NCI-H2029 (cell line): ENCODE results near the gene CCL27.

ENCODE experiments used
- DNase-seq: peaks from one replicate; lab custom pipeline; 2025; lab: John Stamatoyannopoulos, UW

CCL27 gene

DNA sequence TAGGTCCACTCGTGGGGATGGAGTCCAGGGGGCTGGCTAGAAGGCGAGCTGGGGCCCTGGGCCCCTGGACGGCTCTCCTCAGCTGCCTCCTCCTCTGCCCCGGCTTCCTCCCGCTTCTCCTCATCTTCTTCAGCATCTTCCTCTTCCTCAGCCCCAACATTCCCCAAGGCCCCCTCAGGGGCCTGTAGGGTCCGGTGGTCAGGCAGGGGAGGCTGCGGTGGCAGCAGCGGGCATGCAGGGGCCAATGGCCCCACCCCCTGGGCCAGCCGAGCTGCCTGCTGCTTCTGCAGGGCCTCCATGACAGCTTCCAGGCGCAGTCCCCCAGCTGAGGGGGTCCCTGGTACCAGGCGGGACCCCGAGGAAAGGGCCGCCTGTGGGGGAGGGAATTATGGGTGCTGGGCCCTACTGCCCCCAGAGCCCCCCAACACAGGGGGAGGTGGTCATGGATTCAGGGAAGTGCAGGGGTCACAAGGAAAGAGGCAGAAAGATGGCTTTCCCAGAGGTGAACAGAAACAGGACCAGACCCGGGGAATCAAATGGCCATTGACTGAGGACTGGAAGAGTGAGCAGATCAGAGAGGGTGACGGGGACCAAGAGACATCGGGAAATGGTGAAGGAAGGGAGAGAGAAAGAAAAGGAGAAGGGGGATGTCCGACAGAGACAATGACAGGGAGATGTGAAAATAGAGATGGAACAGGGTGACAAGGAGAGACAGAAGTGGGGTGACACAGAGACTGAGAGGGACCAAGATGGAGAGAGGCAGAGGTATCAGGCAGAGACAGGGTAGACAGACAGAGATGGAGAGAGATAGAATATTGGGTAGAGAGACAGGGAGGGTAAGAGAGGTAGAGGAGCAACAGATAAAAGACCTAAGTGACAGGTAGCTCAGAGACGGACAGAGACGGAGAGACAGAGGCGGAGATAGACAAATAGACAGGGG lies 34.5 kb downstream of the CCL27 start:
- no peak for DNase-seq

DNA sequence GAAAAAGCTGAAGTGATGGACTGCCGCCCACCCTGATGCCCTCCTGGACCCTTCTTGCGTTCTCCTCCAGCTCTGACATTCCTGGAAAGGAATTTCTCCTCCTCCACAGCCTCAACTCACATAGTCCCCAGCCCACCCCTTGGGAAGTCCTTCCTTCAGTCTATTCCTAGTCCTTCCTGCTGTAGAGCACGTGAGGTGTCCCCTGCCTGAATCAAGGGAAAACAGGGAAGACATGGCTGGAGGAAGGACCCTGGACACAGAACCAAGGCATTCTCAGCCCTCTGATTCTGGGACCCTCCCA lies 37.3 kb downstream of the CCL27 start:
- DNase-seq: no peak

DNA sequence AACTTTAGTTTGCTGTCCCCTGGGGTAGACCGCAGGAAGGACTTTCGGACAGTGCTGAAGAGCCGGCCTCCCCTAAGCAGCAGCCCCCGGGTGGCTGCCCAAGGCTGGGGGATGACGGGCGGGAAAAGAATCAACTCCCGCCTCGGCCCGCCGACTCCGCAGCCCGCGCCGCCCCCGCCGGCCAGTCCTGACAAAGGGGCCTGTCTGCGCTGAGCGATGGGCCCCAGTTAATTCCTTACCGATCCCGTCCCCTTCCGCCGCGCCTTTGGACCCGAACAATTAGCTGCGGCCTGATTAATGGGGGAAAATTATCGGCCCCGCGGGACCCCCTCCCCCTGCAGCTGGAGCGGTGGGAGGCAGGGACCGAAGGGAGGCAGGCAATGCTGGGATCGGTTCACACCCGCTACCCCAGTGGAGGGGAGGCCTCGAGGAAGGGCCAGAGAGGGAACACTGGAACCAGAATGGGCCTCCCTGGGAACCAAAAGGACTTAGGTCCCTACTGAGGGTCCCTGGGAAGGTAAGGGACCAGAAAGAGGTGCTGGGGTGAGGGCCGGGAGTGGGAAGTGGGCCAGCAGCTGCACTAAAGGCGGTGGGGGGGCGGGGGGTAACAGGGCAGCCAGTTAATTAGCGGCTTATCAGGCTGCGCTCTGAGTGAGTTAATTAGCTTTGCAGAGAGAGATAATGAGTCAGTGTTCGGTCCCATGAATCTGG lies 37.8 kb downstream of the CCL27 start:
- DNase-seq: no peak

DNA sequence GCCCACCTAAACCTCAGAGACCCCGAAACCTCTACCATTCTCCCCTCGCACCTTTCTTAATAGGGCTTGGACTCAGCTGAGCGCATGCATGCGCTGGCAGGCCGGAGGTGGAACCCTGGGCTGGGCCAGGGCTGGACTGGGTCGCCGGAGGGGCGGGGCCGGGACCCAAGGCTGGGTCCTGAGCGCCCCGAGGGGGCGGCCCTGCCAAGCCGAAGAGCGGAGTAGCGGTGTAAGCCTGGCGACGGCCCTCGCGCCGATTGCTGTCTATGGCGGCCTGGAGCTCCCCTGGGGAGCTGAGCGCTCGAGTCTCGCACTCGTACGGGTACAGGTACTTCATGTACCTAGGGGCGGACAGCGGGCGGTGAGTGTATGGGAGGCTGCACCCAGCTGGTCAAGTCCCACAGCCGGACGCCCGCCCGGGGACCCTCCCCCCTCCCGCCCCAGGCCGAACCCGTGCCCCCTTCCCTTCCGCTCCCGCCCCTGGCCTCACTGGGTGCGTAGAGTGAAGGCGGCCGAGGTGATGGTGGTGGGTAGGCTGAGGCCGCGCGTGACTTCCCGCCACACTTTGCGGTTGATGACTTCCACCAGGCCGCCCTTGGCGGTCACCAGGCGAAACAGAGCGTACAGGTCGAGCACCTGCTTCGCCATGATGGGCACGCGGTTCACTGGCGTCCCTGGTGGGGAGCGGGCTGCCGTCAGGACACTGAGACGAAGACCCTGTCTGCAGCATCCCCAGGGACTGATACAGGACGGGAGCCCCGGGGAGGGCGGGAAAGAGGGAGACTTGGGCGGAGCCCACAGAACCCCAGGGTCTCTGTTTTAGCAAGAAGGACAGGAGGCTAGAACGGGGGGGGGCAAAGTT lies 38.9 kb downstream of the CCL27 start:
- no peak for DNase-seq

DNA sequence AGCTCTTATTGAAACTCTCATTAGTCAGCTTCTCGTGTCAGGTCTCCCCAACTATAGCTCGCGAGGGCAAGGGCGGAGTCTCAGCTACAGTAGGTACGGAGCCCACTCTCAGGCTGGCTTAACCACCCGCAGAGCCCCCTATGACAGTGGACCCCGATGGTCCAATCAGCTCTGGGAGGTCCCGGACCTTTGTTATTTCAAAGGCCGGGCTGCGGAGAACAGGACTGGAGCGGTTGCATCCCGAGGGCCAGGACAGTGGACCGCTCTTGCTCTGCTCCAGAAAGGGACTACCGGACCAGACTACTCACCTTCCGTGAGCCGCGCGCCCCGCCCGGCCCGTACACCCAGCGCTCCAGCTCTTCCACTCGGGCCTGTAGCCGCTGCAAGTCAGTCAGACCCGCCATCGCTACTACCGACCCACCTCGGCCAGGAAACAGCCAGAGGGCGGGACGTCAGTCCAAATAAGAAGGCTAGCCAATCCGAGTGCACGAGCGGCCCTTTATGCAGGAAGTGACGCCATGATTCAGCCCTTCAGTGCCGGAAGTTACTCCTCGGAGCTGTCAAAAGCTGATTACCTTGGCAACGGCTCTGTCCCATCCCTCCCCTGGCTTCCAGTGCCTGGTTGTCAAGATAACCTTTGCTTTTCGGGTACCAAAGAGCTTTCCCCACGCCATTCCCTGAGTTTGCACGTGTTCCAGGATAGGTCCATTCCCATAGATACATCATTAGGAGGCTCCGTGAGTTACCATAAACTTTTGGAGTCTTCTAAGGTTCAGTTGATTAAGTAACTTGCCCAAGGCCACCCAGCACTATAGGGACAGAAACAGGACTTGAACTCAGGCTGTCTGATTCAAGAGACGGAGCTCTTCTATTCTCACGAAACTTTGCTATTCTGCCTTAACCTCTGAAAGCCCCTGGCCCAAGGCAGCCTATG lies 42.1 kb downstream of the CCL27 start, which contains the start of gene DCTN3:
TSS of gene DCTN3 (minus strand) at position 435 of the 934 bp plus-strand sequence. CDS start at position 404, 31 bp downstream.
- DNase-seq: peak; percentile 94

DNA sequence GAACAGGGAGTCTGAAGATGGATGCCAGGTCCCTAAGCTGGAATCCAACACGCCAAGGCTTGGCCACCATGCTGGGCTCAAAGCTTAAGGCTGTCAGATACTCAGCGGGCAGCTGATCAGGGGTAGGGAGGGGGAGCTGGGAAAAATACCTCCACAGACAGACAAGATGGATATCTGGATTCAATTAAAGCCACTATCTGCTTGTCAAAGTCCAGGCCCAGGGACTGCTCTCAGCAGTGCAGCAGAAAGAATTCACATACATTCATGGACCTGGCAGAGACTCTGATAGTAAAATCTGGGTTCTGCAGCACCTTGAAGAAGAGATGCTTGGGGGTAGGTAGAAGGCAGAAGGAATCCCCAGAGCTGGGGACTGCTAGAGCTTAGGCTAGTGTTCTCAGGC lies 47.3 kb downstream of the CCL27 start:
- DNase-seq: no peak

DNA sequence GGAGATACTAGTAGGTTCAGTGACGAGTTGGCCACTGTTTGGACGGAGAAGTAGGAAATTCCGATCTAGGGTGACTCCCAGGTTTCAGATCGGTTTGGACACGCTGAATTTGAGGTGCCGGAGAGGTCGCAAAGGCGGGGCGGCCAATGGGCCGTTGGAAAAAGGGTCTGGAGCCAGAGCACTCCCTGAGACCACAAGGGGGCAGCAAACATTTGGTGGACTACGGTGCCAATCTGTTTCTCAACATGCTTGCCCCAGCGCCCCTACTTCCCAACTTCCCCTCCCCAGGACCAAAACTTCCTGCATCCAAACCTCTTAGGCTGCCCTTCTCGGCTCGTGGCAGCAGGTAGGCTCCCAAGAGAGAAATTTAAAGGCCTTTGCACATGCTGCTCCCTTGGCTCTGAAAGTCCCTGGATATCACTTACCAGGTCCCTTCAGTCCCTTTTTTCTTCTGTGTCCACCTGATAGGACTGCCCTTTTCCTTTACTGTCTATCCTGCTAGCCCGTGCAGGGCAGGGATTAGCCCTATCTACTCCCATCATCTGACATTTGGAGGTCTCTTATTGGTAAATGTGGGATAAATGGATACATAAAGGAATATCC lies 49.6 kb downstream of the CCL27 start:
- peak; percentile 60 for DNase-seq
